H1 (cell line): ENCODE data around the gene RCBTB1. TPM values are rescaled to one million over a fixed set of nuclear protein-coding genes. Genes with fewer than 3 reads are reported as not detected.

Experiments
- CTCF ChIA-PET: fragments of 300-600 bp; sonication (Branson Sonifier 250); formaldehyde crosslinking; loops from one replicate; lab custom pipeline; 2021; ENCODE audit not compliant: partially characterized antibody; lab: Charles Lee
- POLR2A ChIA-PET: fragments of 300-600 bp; sonication (Branson Sonifier 250); formaldehyde crosslinking; loops from one replicate; lab custom pipeline; 2021; ENCODE audit warnings: inconsistent platforms; ENCODE audit not compliant: partially characterized antibody; lab: Charles Lee
- DNase-seq, 2 experiments: peaks; one replicate each; pipeline versions ENCODE4 v3.0.0 to v3.0.0-alpha.2; 2010 to 2022; ENCODE audit warnings: low spot score in 2 of 2, low read depth in 1 of 2, mixed read lengths in 1 of 2
- FAIRE-seq: peaks from 2 replicates; lab custom pipeline; 2011; peaks lifted over from hg19 to GRCh38; lab: Jason Lieb, UNC
- H2AFZ ChIP-seq: 2 replicates; pipeline ENCODE4 v1.8.1; 2012; ENCODE audit warnings: low read length, inconsistent platforms
- H2AK5ac ChIP-seq: 2 replicates; pipeline ENCODE4 v1.6.1; 2013; ENCODE audit warnings: low read depth, low read length
- H2BK120ac ChIP-seq: replicated peaks from 2 replicates; pipeline ENCODE3; 2013; ENCODE audit warnings: low read depth, low read length, inconsistent platforms
- H2BK12ac ChIP-seq: 2 replicates; pipeline ENCODE4 v1.6.1; 2013; ENCODE audit warnings: low read depth, low read length
- H2BK15ac ChIP-seq: 2 replicates; pipeline ENCODE4 v1.6.1; 2013; ENCODE audit warnings: low read length
- H2BK20ac ChIP-seq: 2 replicates; pipeline ENCODE4 v1.6.1; 2013; ENCODE audit warnings: low read length
- H2BK5ac ChIP-seq: 2 replicates; pipeline ENCODE4 v1.6.1; 2013; ENCODE audit warnings: low read depth, low read length
- H3K14ac ChIP-seq: 2 replicates; pipeline ENCODE4 v1.6.1; 2013; ENCODE audit warnings: inconsistent platforms; ENCODE audit not compliant: insufficient read length
- H3K18ac ChIP-seq: 2 replicates; pipeline ENCODE4 v1.6.1; 2013; ENCODE audit warnings: low read length; ENCODE audit errors: extremely low read depth
- H3K23ac ChIP-seq: 2 replicates; pipeline ENCODE4 v1.6.1; 2013; ENCODE audit warnings: inconsistent platforms; ENCODE audit not compliant: insufficient read length
- H3K23me2 ChIP-seq: 2 replicates; pipeline ENCODE4 v1.6.1; 2013; ENCODE audit warnings: low read depth, low read length
- H3K27ac ChIP-seq: 2 replicates; pipeline ENCODE4 v1.6.1; 2011; ENCODE audit warnings: low read depth, low read length, inconsistent platforms
- H3K27me3 ChIP-seq, 4 experiments: replicated peaks in 1 of 4; 1 replicate in 1 of 4; 2 replicates in 3 of 4; pipeline versions ENCODE4 v1.6.1 to v1.8.1; 2011 to 2013; ENCODE audit warnings: low read length in 3 of 4, mild to moderate bottlenecking in 3 of 4, inconsistent platforms in 2 of 4, mixed read lengths in 2 of 4, moderate library complexity in 1 of 4; ENCODE audit not compliant: control insufficient read depth in 3 of 4, insufficient read depth in 3 of 4; ENCODE audit errors: extremely low read depth in 1 of 4
- H3K36me3 ChIP-seq, 4 experiments: 2 replicates each; pipeline versions ENCODE4 v1.6.1 to v1.8.1; 2011 to 2013; ENCODE audit warnings: mild to moderate bottlenecking in 4 of 4, low read length in 3 of 4, moderate library complexity in 2 of 4, control low read depth in 1 of 4, inconsistent platforms in 1 of 4; ENCODE audit not compliant: insufficient read depth in 4 of 4, control insufficient read depth in 2 of 4
- H3K4ac ChIP-seq: replicated peaks from 2 replicates; pipeline ENCODE3; 2013; ENCODE audit warnings: low read length, low read depth, mixed read lengths, inconsistent platforms; ENCODE audit not compliant: insufficient read length
- H3K4me1 ChIP-seq, 4 experiments: replicated peaks in 1 of 4; 1 replicate in 1 of 4; 2 replicates in 3 of 4; pipeline versions ENCODE4 v1.6.1 to v1.8.1; 2011 to 2013; ENCODE audit warnings: low read length in 3 of 4, inconsistent platforms in 2 of 4, mixed read lengths in 1 of 4; ENCODE audit not compliant: insufficient read depth in 4 of 4, control insufficient read depth in 3 of 4
- H3K4me2 ChIP-seq, 2 experiments: 2 replicates each; pipeline versions ENCODE4 v1.6.1 to v1.8.1; 2011 to 2013; ENCODE audit warnings: low read depth in 2 of 2, low read length in 2 of 2, control low read depth in 1 of 2, inconsistent platforms in 1 of 2, mild to moderate bottlenecking in 1 of 2; ENCODE audit not compliant: insufficient read depth in 1 of 2
- H3K4me3 ChIP-seq, 4 experiments: fragments of 200-600, 300-600 bp in 1 of 4; sonication (generic), shearing (Covaris generic), sonication (Bioruptor Twin) in 1 of 4; 2 replicates each; pipeline versions ENCODE4 v1.5.1 to v1.8.1; 2011 to 2016; ENCODE audit warnings: low read length in 4 of 4, low read depth in 3 of 4, control low read depth in 2 of 4, inconsistent platforms in 2 of 4, mild to moderate bottlenecking in 2 of 4, mixed read lengths in 1 of 4, moderate library complexity in 1 of 4; ENCODE audit not compliant: insufficient read depth in 2 of 4; ENCODE audit errors: extremely low read depth in 1 of 4
- H3K56ac ChIP-seq: replicated peaks from 2 replicates; pipeline ENCODE3; 2013; ENCODE audit warnings: low read depth, mild to moderate bottlenecking, mixed read lengths, low read length, inconsistent platforms; ENCODE audit not compliant: insufficient read length
- H3K79me1 ChIP-seq: 2 replicates; pipeline ENCODE4 v1.6.1; 2013; ENCODE audit warnings: low read depth, low read length, control low read depth
- H3K79me2 ChIP-seq, 2 experiments: 2 replicates each; pipeline versions ENCODE4 v1.6.1 to v1.8.1; 2012 to 2013; ENCODE audit warnings: low read length in 2 of 2, mild to moderate bottlenecking in 2 of 2, inconsistent platforms in 1 of 2; ENCODE audit not compliant: insufficient read depth in 2 of 2, control insufficient read depth in 1 of 2
- H3K9ac ChIP-seq, 4 experiments: replicated peaks in 1 of 4; 1 replicate in 1 of 4; 2 replicates in 3 of 4; pipeline versions ENCODE4 v1.6.1 to v1.8.1; 2011 to 2013; ENCODE audit warnings: low read depth in 3 of 4, low read length in 3 of 4, control low read depth in 2 of 4, mild to moderate bottlenecking in 2 of 4, moderate library complexity in 2 of 4, inconsistent platforms in 1 of 4; ENCODE audit errors: extremely low read depth in 1 of 4
- H3K9me3 ChIP-seq, 2 experiments: 2 replicates each; pipeline versions ENCODE4 v1.6.1 to v1.8.1; 2012 to 2013; ENCODE audit warnings: mild to moderate bottlenecking in 2 of 2, moderate library complexity in 2 of 2, control low read depth in 1 of 2, inconsistent platforms in 1 of 2, low read depth in 1 of 2, low read length in 1 of 2, mixed read lengths in 1 of 2; ENCODE audit not compliant: insufficient read depth in 2 of 2
- H4K20me1 ChIP-seq, 2 experiments: replicated peaks in 1 of 2; 2 replicates each; pipeline versions ENCODE3 to v1.8.1; 2011 to 2013; ENCODE audit warnings: inconsistent platforms in 2 of 2, low read length in 2 of 2, mild to moderate bottlenecking in 1 of 2; ENCODE audit not compliant: insufficient read depth in 2 of 2, control insufficient read depth in 1 of 2
- H4K5ac ChIP-seq: 2 replicates; pipeline ENCODE4 v1.6.1; 2013; ENCODE audit warnings: low read length, low read depth, mixed read lengths, inconsistent platforms; ENCODE audit not compliant: insufficient read length
- H4K8ac ChIP-seq: 2 replicates; pipeline ENCODE4 v1.8.0; 2013; ENCODE audit warnings: mild to moderate bottlenecking, moderate library complexity, low read length, inconsistent platforms; ENCODE audit not compliant: insufficient read depth; ENCODE audit errors: extremely low read depth
- H4K91ac ChIP-seq: replicated peaks from 2 replicates; pipeline ENCODE3; 2013; ENCODE audit warnings: low read length, mixed read lengths, inconsistent platforms; ENCODE audit not compliant: insufficient read length
- CEBPB ChIP-seq: IDR thresholded peaks from 2 replicates; pipeline ENCODE4 v1.6.1; 2012; ENCODE audit warnings: low read depth, low read length
- CTCF ChIP-seq, 3 experiments: IDR thresholded peaks; 1 replicate in 2 of 3; 2 replicates in 1 of 3; pipeline versions ENCODE4 v1.5.1 to v1.6.1; 2011; ENCODE audit warnings: low read length in 3 of 3, mild to moderate bottlenecking in 3 of 3, inconsistent platforms in 2 of 3, low read depth in 1 of 3, moderate library complexity in 1 of 3; ENCODE audit not compliant: insufficient read depth in 1 of 3; ENCODE audit errors: control extremely low read depth in 1 of 3
- RAD21 ChIP-seq, 2 experiments: IDR thresholded peaks in 1 of 2; conservative IDR thresholded peaks in 1 of 2; 2 replicates each; pipeline ENCODE4 v1.6.1; 2011; ENCODE audit warnings: low read depth in 2 of 2, low read length in 2 of 2, improper control_type of control experiment in 1 of 2, inconsistent platforms in 1 of 2, mild to moderate bottlenecking in 1 of 2, moderate library complexity in 1 of 2
- TCF12 ChIP-seq: IDR thresholded peaks from 2 replicates; pipeline ENCODE4 v1.6.1; 2011; ENCODE audit warnings: low read depth, mild to moderate bottlenecking, low read length
- ZNF274 ChIP-seq: IDR thresholded peaks from 2 replicates; pipeline ENCODE4 v1.7.0; 2012; ENCODE audit warnings: low read length, borderline replicate concordance; ENCODE audit errors: extremely low read depth
- WGBS, 2 experiments: shearing (Covaris generic) in 1 of 2; methylation state at CpG; one replicate each; pipeline versions ENCODE4 v1.1.6 to v1.1.7; 2013 to 2015; ENCODE audit warnings: low lambda C conversion rate in 2 of 2, mixed read lengths in 2 of 2, inconsistent platforms in 1 of 2, low coverage in 1 of 2, missing lambda C conversion rate in 1 of 2; ENCODE audit not compliant: insufficient replicate concordance in 2 of 2, insufficient coverage in 1 of 2, insufficient read length in 1 of 2; ENCODE audit errors: extremely low coverage in 1 of 2, missing lambda C conversion rate in 1 of 2; 5-methylcytosine and 5-hydroxymethylcytosine counted together
- polyA plus RNA-seq, 7 experiments: library from polyadenylated mRNA; depleted of rRNA in 3 of 7; stranded (reverse) in 5 of 7; unstranded in 2 of 7; fragments of >200 nt in 5 of 7; fragments of 200-250 nt in 2 of 7; gene quantifications; 1 replicate in 5 of 7; 2 replicates in 1 of 7; 4 replicates in 1 of 7; pipeline versions ENCODE4 v1.2.1 to v1.2.3, GENCODE V29; 2011 to 2013; ENCODE audit warnings: missing spikeins in 2 of 7, mixed read lengths in 2 of 7
- total RNA-seq: library from RNA; stranded (reverse); fragmentation: NEBNext Ultra II Directional; extraction: Animal tissue kit (Norgen Biotek cat#: 25700); gene quantifications from 2 replicates; pipeline ENCODE4 v1.2.1, GENCODE V29; 2021

RCBTB1 gene
- total and polyA plus RNA-seq, 2 of the 8 experiments (the other 6 are each of a cell fraction or from before 2014, with no cell fraction given), result 13.7 to 29.8 TPM

- Histone ChIP-seq H3K56ac (no peak overlapping the region), H3K79me1 (no peaks in the 10 kb centered on the region), H3K18ac (no peak overlapping the region), H4K5ac (no peak overlapping the region), H4K20me1 (peaks cover 0 to 3% of the 10 kb centered on the region in 2 experiments), H3K79me2 (no peaks in the 10 kb centered on the region), H4K8ac (no peak overlapping the region), H3K36me3 (peaks cover 2 to 33% (median 18%) of the 10 kb centered on the region in 4 experiments; a peak in 7 of 8 replicates), H3K4me2 (no peak overlapping the region), H4K91ac (no peak overlapping the region), H3K4ac (no peak overlapping the region), H3K27me3 (no peaks in the 10 kb centered on the region), H2AFZ (no peak overlapping the region), H3K9ac (no peak overlapping the region), H2BK120ac (no peak overlapping the region), H3K14ac (no peak overlapping the region), H2BK15ac (no peak overlapping the region), H3K23ac (no peak overlapping the region), H2BK12ac (no peak overlapping the region), H3K27ac (no peak overlapping the region), H3K4me1 (no peaks in the 10 kb centered on the region), H2AK5ac (no peak overlapping the region), H3K4me3 (no peak overlapping the region), H3K9me3 (no peaks in the 10 kb centered on the region), H3K23me2 (no peaks in the 10 kb centered on the region), H2BK5ac (no peak overlapping the region), H2BK20ac (no peak overlapping the region)
- WGBS, 2 experiments, result 84% methylated on average over 11 of the region's 11 CpGs; no CpG with 5 or more reads in 1 of the 2 experiments
- DNase-seq, result peak in 1 of 2 experiments; percentile 52
- FAIRE-seq, result no peak
- ChIA-PET CTCF (interaction anchor here (0.6 to 1.4 kb wide), 6 partner anchors 24 to 261 kb away, joined by 3 to 6 read pairs (median 3); no protein-coding TSS in a partner anchor), POLR2A (no interaction called here)
- TF ChIP-seq TCF12, result no peak
- TF ChIP-seq RAD21 (IDR thresholded peaks at IDR 0.05 in 1 of 2, conservative IDR thresholded peaks at IDR 0.05 in 1 of 2; ENCODE audit: low read depth in 2 of 2, low read length in 2 of 2), result peak; percentile 31 to 42; a peak in 3 of 4 replicates
- TF ChIP-seq CEBPB, result no peak
- TF ChIP-seq ZNF274, result no peak
- TF ChIP-seq CTCF (IDR thresholded peaks at IDR 0.05; ENCODE audit: control extremely low read depth in 1 of 3, insufficient read depth in 1 of 3, low read depth in 1 of 3, low read length in 3 of 3), result peak; percentile 23 to 42 (median 40); a peak in 3 of 4 replicates
Observed at GRCh38 chr13:49554387-49554786, 31.0 kb downstream of the RCBTB1 start.
